CD4-positive, alpha-beta T cell treated with Interleukin-6 at 100 ng/mL for 8 hours (primary cell): ENCODE measurements around the gene CLTCL1.

Source experiments
- DNase-seq: peaks from one replicate; pipeline ENCODE4 v3.0.0-alpha.2; 2020; ENCODE audit warnings: mixed read lengths, low spot score

The CLTCL1 gene

DNA sequence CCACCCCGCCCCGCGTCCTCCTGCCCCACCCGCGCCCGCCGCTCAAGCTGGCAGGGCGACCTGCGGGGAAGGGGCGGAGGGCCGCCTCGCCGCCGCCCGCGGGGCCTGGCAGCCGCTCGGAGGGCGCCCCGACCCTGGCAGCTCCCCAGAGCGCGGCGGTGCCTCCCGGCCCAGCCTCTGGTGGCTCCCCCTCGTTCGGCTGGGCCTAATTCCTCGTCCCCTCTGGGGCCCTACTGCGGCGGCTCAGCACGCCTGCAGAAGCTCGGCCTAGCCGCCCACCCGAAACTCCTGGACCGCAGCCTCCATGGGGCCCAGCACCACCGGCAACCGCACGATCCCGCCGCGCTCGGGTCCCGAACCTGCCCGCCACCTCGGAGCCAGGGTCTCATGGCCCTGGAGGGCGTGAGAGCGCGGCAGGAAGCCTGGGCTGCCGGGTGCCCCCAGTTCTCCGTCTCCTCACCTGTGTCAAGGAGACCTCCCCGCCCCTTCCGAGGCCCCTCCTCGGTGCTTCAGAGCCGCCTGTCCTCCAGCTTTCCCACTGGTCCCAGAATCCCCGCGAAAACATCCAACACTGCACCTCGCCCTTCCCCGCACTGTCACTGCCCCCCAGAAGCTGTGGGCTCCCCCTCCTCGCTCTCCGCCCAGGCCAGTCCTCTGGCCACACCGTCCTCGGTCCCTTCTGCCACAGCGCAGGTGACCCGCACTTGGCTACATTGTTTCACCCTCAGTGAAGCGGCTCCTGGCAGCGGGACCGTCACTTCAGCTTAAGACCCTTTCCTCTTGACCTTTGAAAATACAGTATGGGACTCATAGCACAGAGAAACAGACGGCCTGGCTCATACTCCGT, 140.8 kb downstream of the CLTCL1 start:
- DNase-seq, result no peak

DNA sequence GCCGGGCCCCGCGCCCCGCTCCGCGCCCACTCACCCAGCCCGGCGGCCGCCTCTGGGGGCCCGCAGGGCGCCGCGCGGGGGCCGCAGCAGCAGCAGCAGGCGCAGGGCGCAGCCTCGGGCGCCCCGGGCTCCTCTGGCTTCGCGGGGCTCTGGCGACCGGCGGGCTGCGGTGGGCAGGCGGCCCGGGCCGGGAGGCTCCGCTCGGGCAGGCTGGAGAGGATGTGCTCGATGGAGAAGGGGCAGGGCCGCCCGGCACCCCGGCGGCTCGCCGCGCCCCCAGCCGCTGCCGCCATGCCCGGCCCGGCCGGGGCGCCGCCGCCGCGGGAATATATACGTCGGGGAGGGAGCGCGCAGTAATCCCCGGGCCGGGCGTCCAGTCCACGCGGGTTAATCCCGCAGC, 141.5 kb downstream of the CLTCL1 start, which contains the start of gene GSC2:
GSC2 (minus strand) TSS at position 302 of the 400 bp plus-strand sequence; CDS start at position 293, 9 bp downstream.
- no peak for DNase-seq

DNA sequence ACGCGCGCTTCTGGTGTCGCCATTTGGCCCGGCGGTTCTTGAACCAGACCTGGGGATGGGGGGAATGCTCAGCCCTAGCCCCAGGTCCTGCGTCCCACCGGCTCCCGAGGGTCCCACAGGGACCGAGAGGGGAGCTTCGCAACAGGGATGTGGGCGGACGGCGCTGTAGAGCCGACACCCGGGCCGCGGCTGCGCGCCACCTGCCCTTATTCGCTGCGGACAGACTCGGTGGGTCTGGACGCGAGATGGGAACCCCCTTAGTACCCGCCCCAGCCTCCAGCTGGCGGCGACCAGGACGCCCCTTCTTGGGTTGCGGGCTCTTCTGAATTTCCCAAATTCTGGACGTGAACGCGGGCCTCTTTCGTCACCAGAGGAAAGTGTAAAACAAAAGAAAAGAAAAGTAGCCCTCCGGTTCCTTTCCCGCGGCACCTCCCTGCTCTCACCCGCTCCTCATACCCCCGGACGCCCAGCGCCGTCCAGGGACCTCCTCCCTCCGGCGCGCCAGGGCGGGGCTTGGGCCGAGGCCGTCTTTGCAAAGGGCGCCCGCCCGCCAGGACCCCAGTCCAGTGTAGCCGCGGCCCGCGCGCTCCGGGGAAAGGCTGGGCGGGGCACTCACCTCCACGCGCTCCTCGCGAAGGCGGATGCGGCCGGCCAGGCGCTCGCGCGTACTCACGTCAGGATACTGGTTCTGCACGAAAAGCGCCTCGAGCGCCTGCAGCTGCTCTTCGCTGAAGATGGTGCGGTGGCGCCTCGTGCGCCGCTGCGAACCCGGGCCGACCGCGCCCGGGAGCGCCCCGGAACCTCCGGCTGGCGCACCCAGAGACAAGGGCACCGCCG, 142.3 kb downstream of the CLTCL1 start:
- DNase-seq, result peak; percentile 33

GRCh38 chr22:19148417-19149046, 143.0 kb downstream of the CLTCL1 start:
- DNase-seq, result no peak

DNA sequence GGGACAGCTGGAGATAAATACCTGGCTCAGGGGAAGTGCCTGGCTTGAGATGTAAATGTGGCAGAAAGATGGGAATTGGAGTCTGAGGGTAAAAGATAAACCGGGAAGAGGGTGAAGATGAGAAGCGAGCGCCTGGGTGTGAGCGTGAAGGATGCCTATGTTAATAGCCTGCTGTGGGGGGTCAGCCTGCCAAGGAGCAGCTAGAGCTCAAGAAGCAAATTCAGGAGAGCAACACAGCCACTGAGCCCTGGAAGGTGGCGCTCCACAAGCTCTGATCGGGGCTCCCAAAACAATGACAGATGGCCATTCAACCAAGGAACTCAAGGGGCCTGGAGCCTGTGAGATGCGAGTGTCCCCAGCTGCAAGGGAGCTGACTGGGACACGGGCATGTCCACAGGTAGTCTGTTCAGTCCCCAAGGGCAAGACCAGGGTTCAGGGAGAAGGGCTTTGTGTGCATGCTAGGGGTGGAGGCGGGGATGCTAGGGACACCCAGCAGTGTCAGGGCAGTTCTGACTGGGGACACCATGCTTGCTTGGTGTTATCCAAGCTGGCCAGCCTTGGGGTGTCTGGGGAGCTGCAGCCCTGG, 144.2 kb downstream of the CLTCL1 start:
- no peak for DNase-seq

DNA sequence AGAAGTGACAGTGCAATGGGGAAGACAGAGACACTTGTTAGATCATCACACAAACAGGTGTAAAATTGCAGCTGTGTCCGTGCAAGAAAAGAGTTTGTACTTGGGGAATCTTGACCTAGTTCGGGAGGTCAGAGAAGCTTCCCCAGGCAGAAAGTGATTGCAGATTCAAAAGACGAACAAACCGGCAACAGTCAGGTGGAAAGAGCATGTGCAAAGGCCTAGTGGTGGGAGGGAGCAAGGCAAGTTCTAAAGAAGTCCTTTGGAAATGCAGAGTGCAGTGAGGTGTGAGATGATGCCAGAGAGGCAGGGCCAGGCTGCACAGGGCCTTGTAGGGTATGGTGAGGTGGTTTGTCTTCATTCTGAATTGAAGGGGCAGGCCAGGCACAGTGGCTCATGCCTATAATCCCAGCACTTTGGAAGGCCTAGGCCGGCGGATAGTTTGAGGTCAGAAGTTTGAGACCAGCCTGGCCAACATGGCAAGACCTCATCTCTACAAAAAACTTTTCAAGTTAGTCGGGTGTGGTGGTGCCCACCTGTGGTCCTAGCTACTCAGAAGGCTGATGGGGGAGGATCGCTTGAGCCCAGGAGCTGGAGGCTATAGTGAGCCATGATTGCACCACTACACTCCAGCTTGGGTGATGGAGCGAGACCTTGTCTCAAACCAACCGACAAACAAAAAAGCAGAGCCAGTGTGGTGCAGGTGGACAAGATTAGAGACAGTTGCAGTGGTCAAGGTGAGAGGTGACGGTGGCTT, 145.1 kb downstream of the CLTCL1 start:
- no peak for DNase-seq

- no peak for DNase-seq
These were observed 147.5 kb downstream of the CLTCL1 start for GRCh38 chr22:19143967-19144400.

- no peak for DNase-seq
These were observed 148.3 kb downstream of the CLTCL1 start for GRCh38 chr22:19143212-19143611.

DNA sequence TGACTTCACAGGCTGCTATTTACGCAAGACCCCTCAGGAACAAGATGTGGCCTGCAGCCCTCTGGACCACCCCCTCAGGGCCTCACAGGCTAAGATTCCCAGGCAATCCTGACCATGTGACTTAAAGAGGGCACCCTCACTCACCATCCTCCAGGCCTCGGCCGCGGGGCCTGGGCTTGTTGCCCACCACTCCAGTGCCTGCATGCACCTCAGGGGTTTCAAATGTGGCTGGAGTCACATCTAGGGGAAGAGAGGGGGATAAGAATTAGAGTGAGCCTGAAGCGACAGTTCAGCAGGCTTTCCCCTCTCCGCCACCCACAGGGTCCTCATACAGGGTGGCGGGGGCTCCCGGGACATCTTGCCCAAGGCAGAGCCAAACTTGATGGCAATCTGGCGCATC, 149.1 kb downstream of the CLTCL1 start:
- no peak for DNase-seq

DNA sequence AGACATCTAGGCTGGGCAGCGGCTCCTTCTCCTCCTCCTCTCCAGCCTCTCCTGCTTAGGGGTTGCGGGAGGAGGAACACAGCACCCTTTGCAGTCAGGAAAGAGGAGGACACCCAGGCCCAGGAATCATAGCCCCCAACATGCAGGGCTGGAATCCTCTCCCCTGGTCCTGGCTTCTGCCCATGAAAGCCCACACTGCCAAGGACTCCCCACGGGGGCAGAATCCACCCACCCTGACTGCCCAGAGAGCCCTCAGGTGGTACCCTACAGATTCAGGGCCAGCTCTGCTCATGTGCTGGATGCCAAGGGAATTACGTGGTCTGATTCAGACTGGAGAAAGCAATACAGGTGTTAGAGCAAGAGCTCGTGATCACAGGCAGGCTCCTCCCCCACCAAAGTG, 151.5 kb downstream of the CLTCL1 start:
- no peak for DNase-seq

DNA sequence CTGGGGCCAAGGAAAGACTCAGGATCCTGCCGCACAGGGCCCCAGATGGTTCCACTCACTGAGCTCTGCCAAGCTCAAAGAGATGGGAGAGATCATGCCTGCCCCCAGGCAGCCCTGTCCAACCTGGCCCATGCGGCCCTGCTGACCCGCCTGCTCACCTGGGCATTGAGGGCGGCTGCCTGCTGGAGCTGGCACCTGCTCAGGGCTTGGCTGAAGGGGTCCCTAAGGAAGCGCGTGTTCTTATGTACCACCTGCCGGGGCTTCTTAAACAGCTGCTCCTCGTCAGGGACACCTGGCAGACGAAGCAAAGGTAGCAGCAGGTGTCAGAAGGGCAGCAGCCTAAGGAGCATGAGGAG, 152.5 kb downstream of the CLTCL1 start:
- DNase-seq, result no peak

- no peak for DNase-seq
These were observed 153.1 kb downstream of the CLTCL1 start for GRCh38 chr22:19138217-19139000.

DNA sequence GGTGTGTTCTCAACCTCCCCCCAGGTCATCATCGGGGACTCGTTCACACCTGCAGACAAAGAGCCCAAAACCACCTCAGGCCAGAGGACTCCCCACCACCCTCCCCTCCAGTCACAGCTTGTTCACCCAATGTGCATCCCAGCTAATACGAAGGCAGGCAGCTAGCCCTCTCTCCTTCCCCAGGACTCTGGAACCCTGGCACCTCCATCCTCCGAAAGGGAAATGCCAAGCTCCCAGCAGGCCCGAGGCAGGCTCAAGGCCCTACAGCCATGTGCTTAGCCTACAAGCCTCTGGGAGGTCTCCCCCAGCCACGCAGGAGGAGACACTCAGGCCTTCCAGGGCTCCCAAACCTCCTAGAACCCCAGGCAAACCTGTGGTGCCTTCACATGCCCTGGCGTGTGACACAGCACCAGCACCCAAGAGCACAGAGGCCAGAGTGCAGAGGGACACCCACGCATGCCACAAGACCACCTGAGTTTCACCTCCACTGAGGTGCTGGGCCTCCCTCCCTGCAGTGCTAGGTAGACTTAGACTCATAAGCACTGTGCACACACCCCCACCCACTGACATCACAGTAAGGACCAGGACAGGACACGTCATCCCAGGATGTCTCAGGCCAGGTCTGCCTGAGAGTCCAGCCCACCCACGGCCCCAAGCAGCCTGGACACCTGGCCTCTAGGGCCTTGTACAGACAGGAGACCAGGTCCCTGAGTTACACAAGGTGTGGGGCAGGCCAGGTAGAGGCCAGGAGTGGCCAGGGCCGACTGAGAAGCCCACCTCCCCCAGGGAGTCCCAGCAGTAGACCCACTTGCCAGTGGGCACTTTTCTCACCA, 153.9 kb downstream of the CLTCL1 start:
- no peak for DNase-seq

- no peak for DNase-seq
These were observed 154.6 kb downstream of the CLTCL1 start for GRCh38 chr22:19136915-19137314.

- DNase-seq, result no peak
These were observed 156.6 kb downstream of the CLTCL1 start for GRCh38 chr22:19134874-19135273.

- DNase-seq, result no peak
These were observed 157.2 kb downstream of the CLTCL1 start for GRCh38 chr22:19134176-19134831.

GRCh38 chr22:19133561-19133960, 158.0 kb downstream of the CLTCL1 start:
- DNase-seq, result no peak

GRCh38 chr22:19132693-19133400, 158.7 kb downstream of the CLTCL1 start:
- DNase-seq, result no peak

DNA sequence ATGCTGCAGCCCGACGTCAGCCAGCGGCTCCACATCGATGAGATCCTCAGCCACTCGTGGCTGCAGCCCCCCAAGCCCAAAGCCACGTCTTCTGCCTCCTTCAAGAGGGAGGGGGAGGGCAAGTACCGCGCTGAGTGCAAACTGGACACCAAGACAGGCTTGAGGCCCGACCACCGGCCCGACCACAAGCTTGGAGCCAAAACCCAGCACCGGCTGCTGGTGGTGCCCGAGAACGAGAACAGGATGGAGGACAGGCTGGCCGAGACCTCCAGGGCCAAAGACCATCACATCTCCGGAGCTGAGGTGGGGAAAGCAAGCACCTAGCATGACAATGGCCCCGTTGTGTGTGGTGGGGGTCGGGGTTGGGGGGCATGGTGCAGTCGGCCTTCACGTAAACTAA, 159.4 kb downstream of the CLTCL1 start:
- DNase-seq, result no peak
